Calu3 (cell line): Measurements from ENCODE around the gene EIF4EBP2. TPM values are rescaled to one million over a fixed set of nuclear protein-coding genes. Genes with fewer than 3 reads are reported as not detected.

Experiments used
- BruUV-seq: library from RNA; stranded (reverse); fragments of 400-500 nt; replicated peaks from 2 replicates; lab custom pipeline; 2021; lab: Mats Ljungman, UMichigan
- CTCF ChIA-PET: fragments of 300-600 bp; sonication (Branson Sonifier 250); formaldehyde crosslinking; loops from one replicate; lab custom pipeline; 2022; ENCODE audit warnings: antibody characterized with exemption; lab: Charles Lee
- DNase-seq: peaks from one replicate; pipeline ENCODE4 v3.0.0; 2022
- H3K27ac Mint-ChIP-seq: one replicate; pipeline ENCODE4 v1.8.0; 2022; ENCODE audit warnings: mixed read lengths; ENCODE audit not compliant: unreplicated experiment
- H3K27me3 Mint-ChIP-seq: one replicate; pipeline ENCODE4 v1.8.0; 2022; ENCODE audit warnings: mixed read lengths; ENCODE audit not compliant: unreplicated experiment
- H3K36me3 Mint-ChIP-seq: one replicate; pipeline ENCODE4 v1.8.0; 2022; ENCODE audit warnings: mild to moderate bottlenecking, moderate library complexity, mixed read lengths; ENCODE audit not compliant: insufficient read depth, unreplicated experiment
- H3K4me1 Mint-ChIP-seq: one replicate; pipeline ENCODE4 v1.8.0; 2022; ENCODE audit warnings: mild to moderate bottlenecking, low read depth, mixed read lengths; ENCODE audit not compliant: unreplicated experiment
- H3K4me3 Mint-ChIP-seq: one replicate; pipeline ENCODE4 v1.8.0; 2022; ENCODE audit warnings: mild to moderate bottlenecking, low read depth, moderate library complexity, mixed read lengths; ENCODE audit not compliant: unreplicated experiment
- H3K9me3 Mint-ChIP-seq: one replicate; pipeline ENCODE4 v1.8.0; 2022; ENCODE audit warnings: low read depth, mixed read lengths; ENCODE audit not compliant: unreplicated experiment
- CTCF ChIP-seq: fragments of 200-600 bp; IDR thresholded peaks from one replicate; pipeline ENCODE4 v1.8.0; 2022; ENCODE audit warnings: antibody characterized with exemption; ENCODE audit not compliant: unreplicated experiment
- intact Hi-C: fragments of 100-400 bp; cut with micrococcal nuclease; formaldehyde crosslinking; loops from one replicate; pipeline ENCODE4 v1.10.0; 2022; ENCODE audit not compliant: unreplicated experiment
- total RNA-seq: library from RNA; stranded (reverse); gene quantifications from 2 replicates; pipeline ENCODE4 v1.2.3, GENCODE V29; 2022

The EIF4EBP2 gene
- total RNA-seq, 1 experiment from 2014 or later, result 54.7 TPM

- BruUV-seq, result no TSS peak
- intact Hi-C loops, result no loop called here
- TF ChIP-seq CTCF, result no peak
- H3K4me3 Mint-ChIP-seq, result no peak overlapping the region
- no peaks in the 10 kb centered on the region for H3K27me3 Mint-ChIP-seq
- H3K4me1 Mint-ChIP-seq, result peaks cover 6% of the 10 kb centered on the region
- H3K27ac Mint-ChIP-seq, result no peak overlapping the region
- CTCF ChIA-PET, result interaction anchor here (1.7 kb wide), 1 partner anchor 93 kb away, joined by 4 read pairs; no protein-coding TSS in a partner anchor
- no peaks in the 10 kb centered on the region for H3K9me3 Mint-ChIP-seq
- no peak for DNase-seq
- H3K36me3 Mint-ChIP-seq, result no peaks in the 10 kb centered on the region
Observed at GRCh38 chr10:70357565-70357964, 46.4 kb upstream of the EIF4EBP2 start.

DNA sequence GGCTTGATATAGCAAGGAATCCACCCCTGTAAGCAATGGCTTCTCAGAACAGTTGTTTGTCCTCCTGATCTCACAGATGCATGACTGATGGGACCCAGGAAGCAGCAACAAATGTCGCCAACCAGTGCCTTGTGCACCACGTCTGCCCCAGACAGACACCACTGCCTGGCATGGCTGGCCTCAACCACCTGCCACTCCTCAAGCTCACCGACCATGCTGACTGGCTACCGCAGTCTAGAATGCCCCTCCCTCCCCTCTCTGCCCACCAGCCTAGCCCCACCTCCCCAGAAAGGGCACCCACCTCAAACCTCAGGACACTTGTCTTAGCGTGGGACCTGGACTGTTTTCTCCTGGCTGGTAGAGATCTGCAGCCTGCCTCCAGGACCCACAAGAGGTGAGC is 45.5 kb upstream of the EIF4EBP2 start:
- intact Hi-C loops, result no loop called here
- DNase-seq, result no peak
- Mint-ChIP-seq H3K27ac (no peak overlapping the region), H3K4me3 (no peak overlapping the region), H3K9me3 (no peaks in the 10 kb centered on the region), H3K4me1 (no peaks in the 10 kb centered on the region), H3K27me3 (no peaks in the 10 kb centered on the region), H3K36me3 (no peaks in the 10 kb centered on the region)
- no peak for TF ChIP-seq CTCF
- CTCF ChIA-PET, result interaction anchor here (1.2 to 1.7 kb wide), 3 partner anchors 93 to 137 kb away, joined by 4 to 7 read pairs (median 5); no protein-coding TSS in a partner anchor
- BruUV-seq, result no TSS peak

- Mint-ChIP-seq H3K9me3 (no peaks in the 10 kb centered on the region), H3K27me3 (no peaks in the 10 kb centered on the region), H3K4me1 (peaks cover 2% of the 10 kb centered on the region), H3K36me3 (no peaks in the 10 kb centered on the region), H3K4me3 (no peak overlapping the region), H3K27ac (no peak overlapping the region)
- CTCF ChIA-PET, result interaction anchor here (0.5 to 1.7 kb wide), 4 partner anchors 11 to 137 kb away, joined by 4 to 7 read pairs (median 6); no protein-coding TSS in a partner anchor
- no peak for TF ChIP-seq CTCF
- BruUV-seq, result no TSS peak
- intact Hi-C loops, result no loop called here
- DNase-seq, result no peak
Observed at GRCh38 chr10:70359017-70359550, 44.9 kb upstream of the EIF4EBP2 start.

DNA sequence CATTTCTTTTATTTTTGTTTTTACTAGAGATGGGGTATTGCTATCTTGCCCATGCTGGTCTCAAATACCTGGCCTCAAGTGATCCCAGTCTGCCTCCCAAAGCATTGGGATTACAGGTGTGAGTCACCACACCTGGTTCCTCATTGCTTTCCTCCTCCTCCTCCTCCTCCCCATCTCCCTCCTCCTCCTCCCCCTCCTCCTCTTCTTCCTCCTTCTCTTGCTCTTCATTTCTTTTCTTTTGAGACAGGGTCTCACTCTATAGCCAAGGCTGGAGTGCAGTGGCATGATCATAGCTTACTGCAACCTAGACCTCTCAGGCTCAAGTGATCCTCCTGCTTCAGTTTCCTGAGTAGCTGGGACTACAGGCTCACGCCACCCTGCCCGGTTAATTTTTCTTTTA is 43.7 kb upstream of the EIF4EBP2 start:
- Mint-ChIP-seq H3K4me3 (no peak overlapping the region), H3K9me3 (no peaks in the 10 kb centered on the region), H3K36me3 (no peaks in the 10 kb centered on the region), H3K27me3 (no peaks in the 10 kb centered on the region), H3K4me1 (peaks cover 9% of the 10 kb centered on the region), H3K27ac (no peak overlapping the region)
- CTCF ChIA-PET, result interaction anchor here (0.6 to 1.5 kb wide), 5 partner anchors 27 to 826 kb away, joined by 3 to 11 read pairs (median 5); no protein-coding TSS in a partner anchor
- BruUV-seq, result no TSS peak
- TF ChIP-seq CTCF, result no peak
- intact Hi-C loops, result no loop called here
- DNase-seq, result no peak
